Common myeloid progenitor, CD34-positive (primary cell): ENCODE results near the gene METTL2B.
A peak's percentile ranks its signal among the peaks of the same experiment; 100 is the strongest.

ENCODE experiments used
- CTCF ChIA-PET: fragments of 350-600 bp; sonication (Branson Sonifier 250); formaldehyde crosslinking; loops from one replicate; lab custom pipeline; 2021; ENCODE audit warnings: antibody characterized with exemption; lab: Charles Lee
- POLR2A ChIA-PET: fragments of 350-600 bp; sonication (Branson Sonifier 250); formaldehyde crosslinking; loops from one replicate; lab custom pipeline; 2021; ENCODE audit warnings: antibody characterized with exemption; lab: Charles Lee
- DNase-seq, 3 donors: peaks; one replicate each; pipeline versions ENCODE4 v3.0.0 to v3.0.0-alpha.2; 2013
- H3K27ac ChIP-seq, 2 experiments: 1 replicate in 1 of 2; 2 replicates in 1 of 2; pipeline ENCODE4 v1.7.0; 2013; ENCODE audit warnings: inconsistent platforms in 2 of 2, low read length in 2 of 2, mild to moderate bottlenecking in 2 of 2, low read depth in 1 of 2, moderate library complexity in 1 of 2; ENCODE audit not compliant: severe bottlenecking in 2 of 2, insufficient read depth in 1 of 2, poor library complexity in 1 of 2
- H3K27me3 ChIP-seq, 5 experiments: replicated peaks in 2 of 5; 1 replicate in 3 of 5; 2 replicates in 2 of 5; pipeline versions ENCODE4 v1.6.1 to v1.7.0; 2013; ENCODE audit warnings: low read length in 4 of 5, mild to moderate bottlenecking in 2 of 5, moderate library complexity in 2 of 5, inconsistent platforms in 1 of 5; ENCODE audit not compliant: insufficient read depth in 5 of 5, control insufficient read depth in 4 of 5
- H3K36me3 ChIP-seq, 4 experiments: 1 replicate in 2 of 4; 2 replicates in 2 of 4; pipeline versions ENCODE4 v1.6.1 to v1.7.0; 2013; ENCODE audit warnings: low read length in 3 of 4, control low read depth in 1 of 4, mild to moderate bottlenecking in 1 of 4; ENCODE audit not compliant: control insufficient read depth in 4 of 4, insufficient read depth in 4 of 4
- H3K4me1 ChIP-seq, 4 experiments: 1 replicate in 3 of 4; 2 replicates in 1 of 4; pipeline versions ENCODE4 v1.6.1 to v1.7.1; 2013; ENCODE audit warnings: low read length in 3 of 4, mild to moderate bottlenecking in 3 of 4, control low read depth in 1 of 4, inconsistent platforms in 1 of 4, moderate library complexity in 1 of 4; ENCODE audit not compliant: control insufficient read depth in 4 of 4, insufficient read depth in 4 of 4; ENCODE audit errors: control extremely low read depth in 1 of 4
- H3K4me3 ChIP-seq, 7 experiments: 1 replicate in 4 of 7; 2 replicates in 3 of 7; pipeline versions ENCODE4 v1.5.1 to v1.7.0; 2013; ENCODE audit warnings: mild to moderate bottlenecking in 7 of 7, low read length in 6 of 7, moderate library complexity in 6 of 7, inconsistent platforms in 2 of 7, low read depth in 2 of 7, control low read depth in 1 of 7; ENCODE audit not compliant: insufficient read depth in 4 of 7, control insufficient read depth in 1 of 7; ENCODE audit errors: extremely low read depth in 1 of 7
- H3K9me3 ChIP-seq, 5 experiments: 1 replicate in 4 of 5; 2 replicates in 1 of 5; pipeline versions ENCODE4 v1.6.1 to v1.7.1; 2013; ENCODE audit warnings: low read length in 4 of 5, mild to moderate bottlenecking in 2 of 5, inconsistent platforms in 1 of 5, low read depth in 1 of 5, moderate library complexity in 1 of 5; ENCODE audit not compliant: control insufficient read depth in 4 of 5, insufficient read depth in 2 of 5; ENCODE audit errors: control extremely low read depth in 1 of 5
- WGBS: methylation state at CpG from one replicate; pipeline ENCODE4 v1.1.5; 2013; ENCODE audit not compliant: insufficient coverage; 5-methylcytosine and 5-hydroxymethylcytosine counted together

METTL2B gene

DNA sequence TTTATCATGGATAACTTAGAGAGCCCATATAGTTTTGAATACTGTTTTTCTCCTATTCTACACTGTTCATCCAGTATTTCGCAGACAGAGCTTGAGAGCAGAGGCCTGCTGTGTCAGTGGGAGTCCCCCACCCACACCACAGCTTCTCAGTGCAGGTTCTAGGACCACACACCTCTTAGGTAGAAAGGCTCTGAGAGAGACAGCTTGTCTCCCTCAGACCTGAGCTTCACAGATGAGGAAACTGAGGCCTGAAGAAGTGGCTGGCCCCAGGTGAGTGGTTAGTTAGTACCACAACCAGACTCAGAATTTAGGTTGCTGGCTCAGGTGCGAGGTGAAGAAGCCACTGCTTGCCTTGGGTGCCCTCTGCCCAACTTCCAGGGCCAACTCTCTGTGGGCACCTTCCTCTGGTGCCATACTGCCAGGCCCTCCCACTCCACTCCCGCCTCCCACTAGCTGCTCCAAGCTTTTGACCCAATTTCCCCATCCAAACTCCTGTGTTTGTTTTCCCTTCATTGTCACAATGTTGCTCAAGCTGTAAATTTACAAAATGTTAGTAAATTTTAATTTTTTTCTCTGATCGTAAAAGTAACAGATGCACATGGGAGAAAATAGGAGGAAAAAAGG is 28.5 kb upstream of the METTL2B start:
- no peak for DNase-seq
- 100% methylated on average over 2 of the region's 4 CpGs for WGBS
- peaks cover 0 to 4% (median 0%) of the 10 kb centered on the region in 5 experiments for H3K27me3 ChIP-seq
- H3K4me3 ChIP-seq, result no peak overlapping the region
- H3K36me3 ChIP-seq, result no peaks in the 10 kb centered on the region
- CTCF ChIA-PET, result interaction anchor here (0.8 to 3.0 kb wide), 10 partner anchors 8 to 67 kb away, joined by 3 to 18 read pairs (median 4); no protein-coding TSS in a partner anchor
- H3K27ac ChIP-seq, result no peak overlapping the region
- POLR2A ChIA-PET, result no interaction called here
- no peaks in the 10 kb centered on the region for H3K4me1 ChIP-seq
- no peaks in the 10 kb centered on the region for H3K9me3 ChIP-seq

- 100% methylated on average over 3 of the region's 6 CpGs for WGBS
- ChIA-PET CTCF (interaction anchor here (0.9 to 3.0 kb wide), 8 partner anchors 9 to 61 kb away, joined by 3 to 18 read pairs (median 4); no protein-coding TSS in a partner anchor), POLR2A (no interaction called here)
- DNase-seq, result no peak
- no peak overlapping the region for H3K27ac ChIP-seq
- peaks cover 0 to 4% (median 0%) of the 10 kb centered on the region in 5 experiments for H3K27me3 ChIP-seq
- H3K4me3 ChIP-seq, result no peak overlapping the region
- no peaks in the 10 kb centered on the region for H3K36me3 ChIP-seq
- no peaks in the 10 kb centered on the region for H3K4me1 ChIP-seq
- no peaks in the 10 kb centered on the region for H3K9me3 ChIP-seq
These were observed 27.7 kb upstream of the METTL2B start for GRCh38 chr7:128448751-128449302.

DNA sequence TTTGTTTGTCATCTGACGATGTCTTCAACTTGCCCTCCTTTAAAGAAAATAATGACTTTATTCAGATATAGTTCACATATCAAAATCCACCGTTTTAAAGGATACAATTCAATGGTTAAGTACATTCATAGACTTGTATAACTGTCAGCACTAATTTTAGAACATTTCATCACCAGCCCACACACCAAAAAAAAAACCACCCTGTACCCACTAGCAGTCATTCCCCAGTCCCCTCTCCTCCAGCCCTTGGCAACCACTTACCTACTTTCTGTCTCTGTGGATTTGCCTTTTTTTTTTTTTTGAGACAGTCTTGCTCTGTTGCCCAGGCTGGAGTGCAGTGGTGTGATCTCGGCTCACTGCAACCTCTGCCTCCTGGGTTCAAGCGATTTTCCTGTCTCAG is 26.1 kb upstream of the METTL2B start:
- H3K27ac ChIP-seq, result no peak overlapping the region
- H3K9me3 ChIP-seq, result no peaks in the 10 kb centered on the region
- CTCF ChIA-PET, result interaction anchor here (2.3 to 3.0 kb wide), 2 partner anchors 10 to 22 kb away, joined by 13 to 18 read pairs; no protein-coding TSS in a partner anchor
- H3K4me1 ChIP-seq, result peaks cover 3 to 4% (median 4%) of the 10 kb centered on the region in 4 experiments
- 72% methylated on average over 3 of the region's 4 CpGs for WGBS
- peaks cover 0 to 4% (median 0%) of the 10 kb centered on the region in 5 experiments for H3K27me3 ChIP-seq
- H3K36me3 ChIP-seq, result no peaks in the 10 kb centered on the region
- no peak overlapping the region for H3K4me3 ChIP-seq
- peak in 2 of 3 donors; percentile 19 to 20 for DNase-seq
- POLR2A ChIA-PET, result no interaction called here

DNA sequence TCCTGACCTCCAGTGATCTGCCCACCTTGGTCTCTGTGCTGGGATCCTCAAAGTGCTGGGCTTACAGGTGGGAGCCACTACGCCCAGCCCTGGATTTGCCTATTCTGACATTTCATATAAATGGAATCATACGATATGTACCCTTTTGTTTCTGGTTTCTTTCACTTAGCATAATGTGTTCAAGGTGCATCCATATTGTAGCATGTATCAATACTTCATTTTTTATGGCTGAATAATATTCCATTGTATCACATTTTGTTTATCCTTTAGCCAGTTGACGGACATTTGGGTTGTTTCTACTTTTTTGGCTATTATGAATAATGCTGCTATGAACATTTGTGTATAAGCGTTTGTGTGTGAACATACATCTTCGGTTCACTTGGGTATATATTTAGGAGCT is 25.6 kb upstream of the METTL2B start:
- Histone ChIP-seq H3K27me3 (peaks cover 0 to 4% (median 0%) of the 10 kb centered on the region in 5 experiments), H3K36me3 (no peaks in the 10 kb centered on the region), H3K4me1 (peaks cover 3 to 8% (median 7%) of the 10 kb centered on the region in 4 experiments), H3K9me3 (no peaks in the 10 kb centered on the region), H3K27ac (no peak overlapping the region), H3K4me3 (no peak overlapping the region)
- DNase-seq, result no peak
- WGBS, result 100% methylated on average over 3 of the region's 5 CpGs
- CTCF ChIA-PET, result interaction anchor here (1.1 to 5.6 kb wide), 3 partner anchors 23 to 103 kb away, joined by 3 to 56 read pairs (median 3); no protein-coding TSS in a partner anchor
- POLR2A ChIA-PET, result no interaction called here

DNA sequence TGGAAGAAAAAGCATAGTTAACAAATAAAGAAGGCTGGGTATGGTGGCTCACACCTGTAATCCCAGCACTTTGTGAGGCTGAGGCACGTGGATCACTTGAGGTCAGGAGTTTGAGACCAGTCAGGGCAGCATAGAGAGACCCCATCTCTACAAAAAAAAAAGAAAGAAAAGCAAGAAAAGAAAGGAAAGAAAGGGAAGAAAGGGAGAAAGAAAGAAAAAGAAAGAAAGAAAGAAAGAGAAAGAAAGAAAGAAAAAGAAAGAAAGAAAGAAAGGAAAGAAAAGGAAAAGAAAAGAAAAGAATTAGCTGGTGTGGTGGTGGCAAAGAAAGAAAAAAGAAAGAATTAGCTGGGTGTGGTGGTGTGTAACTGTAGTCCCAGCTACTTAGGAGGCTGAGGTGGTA is 24.0 kb upstream of the METTL2B start:
- ChIA-PET CTCF (interaction anchor here (1.3 to 5.6 kb wide), 6 partner anchors 9 to 390 kb away, joined by 3 to 56 read pairs (median 4); no protein-coding TSS in a partner anchor), POLR2A (no interaction called here)
- Histone ChIP-seq H3K36me3 (peaks cover 0 to 5% (median 2%) of the 10 kb centered on the region in 4 experiments), H3K4me1 (peaks cover 3 to 19% (median 16%) of the 10 kb centered on the region in 4 experiments), H3K27ac (no peak overlapping the region), H3K4me3 (no peak overlapping the region), H3K9me3 (no peaks in the 10 kb centered on the region), H3K27me3 (peaks cover 0 to 4% (median 0%) of the 10 kb centered on the region in 5 experiments)
- no CpG with 5 or more reads among the region's 1 CpG for WGBS
- no peak for DNase-seq

DNA sequence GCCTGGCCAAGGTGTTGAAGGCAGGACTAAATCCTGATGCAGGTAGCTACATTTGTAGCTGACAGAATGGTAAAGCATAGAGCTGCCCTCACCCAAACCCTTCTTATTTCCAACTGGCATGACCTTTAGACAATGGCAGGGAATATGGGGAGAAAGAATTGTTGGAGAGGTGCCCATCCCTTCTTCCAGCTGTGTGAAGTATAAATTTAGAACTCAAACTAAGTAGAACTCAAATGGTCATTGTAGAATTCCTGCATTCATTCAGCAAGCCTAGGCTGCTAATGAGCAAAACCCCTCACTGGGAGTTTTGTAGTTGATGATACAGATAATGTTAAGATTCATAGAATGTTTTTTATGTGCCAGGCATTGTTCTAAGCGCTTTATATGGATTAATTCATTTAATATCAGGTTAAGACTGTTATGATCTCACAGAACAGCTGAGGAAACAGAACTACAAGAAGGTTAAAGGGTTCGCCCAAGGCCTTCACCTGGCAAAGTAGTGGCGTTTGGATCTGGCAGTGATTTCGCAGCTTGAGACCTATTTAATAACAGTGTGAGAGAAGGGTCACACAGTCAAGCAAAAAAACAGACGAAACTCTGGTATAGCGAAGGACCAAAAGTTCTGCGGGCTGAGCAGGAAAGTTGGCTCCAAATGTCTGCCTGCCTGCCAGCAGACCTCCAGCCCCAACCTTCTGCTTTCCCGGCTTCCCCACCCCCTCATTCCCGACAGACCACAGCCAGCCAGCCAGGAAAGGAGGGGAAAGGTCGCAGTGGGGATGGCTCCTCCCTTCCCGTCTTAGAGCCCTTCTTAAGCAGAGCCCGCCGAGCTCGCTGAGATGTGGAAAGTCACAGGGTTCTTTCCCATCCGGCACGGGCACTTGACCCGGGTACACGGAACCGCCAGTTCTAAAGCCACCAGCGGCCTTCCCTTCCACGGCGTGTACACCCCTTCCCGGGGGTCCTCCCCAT is 22.4 kb upstream of the METTL2B start:
- POLR2A ChIA-PET, result no interaction called here
- H3K27ac ChIP-seq, result peak overlapping the region in 1 of 2 experiments; percentile 85
- no peak for DNase-seq
- CTCF ChIA-PET, result interaction anchor here (0.6 to 5.6 kb wide), 12 partner anchors 9 to 1039 kb away, joined by 3 to 56 read pairs (median 4); no protein-coding TSS in a partner anchor
- H3K4me1 ChIP-seq, result peaks cover 7 to 26% (median 19%) of the 10 kb centered on the region in 4 experiments
- H3K36me3 ChIP-seq, result peaks cover 0 to 9% (median 3%) of the 10 kb centered on the region in 4 experiments
- peaks cover 0 to 4% (median 0%) of the 10 kb centered on the region in 5 experiments for H3K27me3 ChIP-seq
- no peaks in the 10 kb centered on the region for H3K9me3 ChIP-seq
- 94% methylated on average over 18 of the region's 23 CpGs for WGBS
- no peak overlapping the region for H3K4me3 ChIP-seq
